ENCODE measurements around the gene SLC2A10.

DNA sequence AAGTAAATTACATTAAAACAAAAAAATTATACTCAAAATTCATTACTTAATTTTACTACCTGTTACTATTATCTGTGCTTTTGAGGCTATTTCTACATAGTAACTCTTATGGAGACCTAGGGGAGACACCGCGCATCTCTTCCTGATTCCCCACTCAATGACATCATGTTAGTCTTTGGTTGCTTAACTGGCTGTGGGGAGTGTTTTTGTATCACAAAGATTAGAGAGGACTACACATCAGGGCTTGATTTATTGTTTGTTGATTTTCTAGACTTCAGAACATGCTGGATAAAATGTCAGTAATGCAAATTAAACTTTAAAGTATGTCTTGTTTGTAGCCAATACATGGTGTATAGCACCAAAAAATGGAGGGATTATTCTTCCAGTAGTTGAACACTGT, 26.0 kb downstream of the SLC2A10 start:
- TF ChIP-seq EZH2 (IDR thresholded peaks at IDR 0.05; ENCODE audit: borderline replicate concordance, control insufficient read depth, low read depth, low read length) (no peak), EGR1 (IDR thresholded peaks at IDR 0.05; ENCODE audit: borderline replicate concordance in 1 of 2, low read depth in 2 of 2, low read length in 2 of 2) (no peak)
- TF ChIP-seq, protein P1, sequence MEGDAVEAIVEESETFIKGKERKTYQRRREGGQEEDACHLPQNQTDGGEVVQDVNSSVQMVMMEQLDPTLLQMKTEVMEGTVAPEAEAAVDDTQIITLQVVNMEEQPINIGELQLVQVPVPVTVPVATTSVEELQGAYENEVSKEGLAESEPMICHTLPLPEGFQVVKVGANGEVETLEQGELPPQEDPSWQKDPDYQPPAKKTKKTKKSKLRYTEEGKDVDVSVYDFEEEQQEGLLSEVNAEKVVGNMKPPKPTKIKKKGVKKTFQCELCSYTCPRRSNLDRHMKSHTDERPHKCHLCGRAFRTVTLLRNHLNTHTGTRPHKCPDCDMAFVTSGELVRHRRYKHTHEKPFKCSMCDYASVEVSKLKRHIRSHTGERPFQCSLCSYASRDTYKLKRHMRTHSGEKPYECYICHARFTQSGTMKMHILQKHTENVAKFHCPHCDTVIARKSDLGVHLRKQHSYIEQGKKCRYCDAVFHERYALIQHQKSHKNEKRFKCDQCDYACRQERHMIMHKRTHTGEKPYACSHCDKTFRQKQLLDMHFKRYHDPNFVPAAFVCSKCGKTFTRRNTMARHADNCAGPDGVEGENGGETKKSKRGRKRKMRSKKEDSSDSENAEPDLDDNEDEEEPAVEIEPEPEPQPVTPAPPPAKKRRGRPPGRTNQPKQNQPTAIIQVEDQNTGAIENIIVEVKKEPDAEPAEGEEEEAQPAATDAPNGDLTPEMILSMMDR (IDR thresholded peaks at IDR 0.05 in 2 of 3, conservative IDR thresholded peaks at IDR 0.05 in 1 of 3; ENCODE audit: control insufficient read depth in 2 of 3, extremely low read depth in 1 of 3, insufficient read depth in 1 of 3, low read depth in 3 of 3, low read length in 3 of 3): no peak

All from GM12878 (cell line).